GM21786 (cell line): ENCODE data around the gene NAT9.

Experiments
- ATAC-seq: cut with Tn5 transposase; IDR thresholded peaks from one replicate; pipeline ENCODE4 v1.9.1; 2021; ENCODE audit not compliant: unreplicated experiment

NAT9 gene

GRCh38 chr17:74780443-74781238 lies 4.5 kb upstream of the NAT9 start:
- ATAC-seq: no peak

- no peak for ATAC-seq
Measured at GRCh38 chr17:74779948-74780400, 3.8 kb upstream of the NAT9 start.

GRCh38 chr17:74779501-74779900 lies 3.4 kb upstream of the NAT9 start:
- no peak for ATAC-seq

GRCh38 chr17:74778960-74779359 lies 2.8 kb upstream of the NAT9 start:
- no peak for ATAC-seq

GRCh38 chr17:74777901-74778515 lies 1.9 kb upstream of the NAT9 start:
- ATAC-seq: no peak

- ATAC-seq: no peak
Measured at GRCh38 chr17:74776990-74777389, 845 bp upstream of the NAT9 start.

- no peak for ATAC-seq
Measured at GRCh38 chr17:74775409-74776043, 619 bp downstream of the NAT9 start.

- ATAC-seq: no peak
Measured at GRCh38 chr17:74773871-74774286, 2.3 kb downstream of the NAT9 start.

GRCh38 chr17:74773414-74773813 lies 2.7 kb downstream of the NAT9 start:
- ATAC-seq: no peak

GRCh38 chr17:74772053-74772452 lies 4.1 kb downstream of the NAT9 start:
- no peak for ATAC-seq

GRCh38 chr17:74771319-74771914 lies 4.7 kb downstream of the NAT9 start:
- no peak for ATAC-seq

- no peak for ATAC-seq
Measured at GRCh38 chr17:74770498-74771318, 5.4 kb downstream of the NAT9 start.

- ATAC-seq: no peak
Measured at GRCh38 chr17:74769856-74770497, 6.2 kb downstream of the NAT9 start.

GRCh38 chr17:74769266-74769855 lies 6.8 kb downstream of the NAT9 start:
- ATAC-seq: no peak

GRCh38 chr17:74768763-74769114 lies 7.4 kb downstream of the NAT9 start:
- ATAC-seq: no peak

GRCh38 chr17:74768069-74768762 lies 7.9 kb downstream of the NAT9 start:
- no peak for ATAC-seq

- ATAC-seq: no peak
Measured at GRCh38 chr17:74767111-74767516, 9.0 kb downstream of the NAT9 start.

- ATAC-seq: no peak
Measured at GRCh38 chr17:74766413-74766812, 9.7 kb downstream of the NAT9 start.

- ATAC-seq: no peak
Measured at GRCh38 chr17:74764751-74765286, 11.3 kb downstream of the NAT9 start.
